Stimulated activated CD4-positive, alpha-beta T cell treated with anti-CD3 and anti-CD28 coated beads, Interleukin-1b, Interleukin-23, amount 100 ng/mL, for 1 hour (primary cell): Measurements from ENCODE around the gene PEMT.

Experiments
- DNase-seq, 2 donors: peaks; one replicate each; pipeline ENCODE4 v3.0.0-alpha.2; 2020; ENCODE audit warnings: low read depth in 2 of 2

Gene PEMT

GRCh38 chr17:17570798-17571716, 20.5 kb downstream of the PEMT start:
- DNase-seq, result no peak

DNA sequence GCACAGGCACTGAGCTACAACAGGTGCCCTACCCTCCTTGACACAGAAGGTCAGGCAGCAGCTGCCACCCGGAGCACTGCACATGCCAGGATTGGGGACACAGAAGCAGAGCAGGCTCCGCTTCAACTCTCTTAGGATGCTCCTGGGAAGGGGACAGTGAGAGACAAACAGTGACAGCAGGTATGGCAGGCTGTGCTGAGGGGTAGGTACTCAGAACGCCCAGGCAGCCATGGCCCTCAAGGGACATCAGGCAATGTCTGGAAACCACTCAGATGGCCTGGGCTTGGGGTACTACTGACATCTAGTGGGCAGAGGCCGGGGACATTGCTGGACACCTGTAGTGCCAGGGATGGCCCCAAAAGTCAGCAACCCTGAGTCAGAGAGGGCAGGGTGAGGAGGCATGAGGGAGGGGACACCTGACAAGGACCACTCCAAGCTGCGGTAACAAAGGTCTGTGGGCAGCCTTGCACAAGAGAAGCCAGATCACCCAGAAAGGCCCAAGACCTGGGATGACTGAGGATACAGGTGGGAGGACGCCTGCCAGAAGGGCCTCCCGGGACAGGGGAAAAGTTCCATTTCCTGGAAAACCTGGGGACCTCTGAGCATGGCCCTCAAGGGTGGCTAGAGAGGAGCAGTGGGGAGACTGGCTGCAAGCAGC, 21.2 kb downstream of the PEMT start:
- DNase-seq, result no peak

GRCh38 chr17:17569691-17570090, 21.8 kb downstream of the PEMT start:
- no peak for DNase-seq

GRCh38 chr17:17568772-17569195, 22.7 kb downstream of the PEMT start:
- peak in 1 of 2 donors; percentile 36 for DNase-seq

DNA sequence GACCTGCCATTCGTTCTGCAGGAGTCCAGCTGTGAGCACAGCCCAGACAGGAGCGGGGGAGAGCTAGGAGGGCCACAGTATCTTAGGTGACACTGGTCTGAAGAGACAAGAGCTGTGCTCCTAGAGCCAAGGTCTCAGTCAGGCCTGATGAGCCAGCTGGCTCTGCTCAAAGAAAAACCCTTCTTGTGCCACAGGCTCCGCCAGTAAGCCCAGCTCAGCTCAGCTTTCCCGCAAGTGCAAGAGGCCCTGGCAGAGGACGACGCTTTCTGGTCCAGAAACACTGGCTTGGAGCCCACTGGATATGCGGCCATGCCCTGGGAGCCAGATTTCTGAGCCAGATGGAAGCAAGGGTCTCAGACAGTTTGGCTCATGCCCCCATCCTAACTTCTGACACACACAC, 23.9 kb downstream of the PEMT start:
- no peak for DNase-seq

GRCh38 chr17:17566896-17567513, 24.5 kb downstream of the PEMT start:
- no peak for DNase-seq

GRCh38 chr17:17565471-17566339, 25.8 kb downstream of the PEMT start:
- DNase-seq, result no peak

DNA sequence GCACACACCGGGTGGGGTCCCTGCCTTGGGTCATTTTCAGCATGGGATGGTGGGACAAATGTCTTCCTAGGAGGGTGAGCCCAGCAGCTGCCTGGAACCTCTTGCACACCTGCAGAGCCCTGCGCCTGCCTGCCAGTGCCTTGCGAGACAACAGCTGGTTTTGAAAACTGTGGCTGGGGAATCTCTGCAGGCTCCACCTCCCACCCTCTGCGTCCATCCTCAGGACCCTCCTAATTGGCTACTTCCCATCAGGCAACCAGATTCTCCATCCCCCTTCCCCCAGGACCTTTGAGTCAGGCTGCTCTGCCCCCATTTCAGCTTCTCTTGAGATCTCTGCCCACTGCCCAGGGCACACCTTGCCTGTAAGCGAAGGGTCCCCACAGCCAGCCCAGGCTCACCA, 26.6 kb downstream of the PEMT start:
- DNase-seq, result no peak

- DNase-seq, result no peak
These were observed 27.2 kb downstream of the PEMT start for GRCh38 chr17:17564323-17564722.

GRCh38 chr17:17563530-17563929, 28.0 kb downstream of the PEMT start:
- no peak for DNase-seq

- DNase-seq, result no peak
These were observed 29.4 kb downstream of the PEMT start for GRCh38 chr17:17562146-17562511.

DNA sequence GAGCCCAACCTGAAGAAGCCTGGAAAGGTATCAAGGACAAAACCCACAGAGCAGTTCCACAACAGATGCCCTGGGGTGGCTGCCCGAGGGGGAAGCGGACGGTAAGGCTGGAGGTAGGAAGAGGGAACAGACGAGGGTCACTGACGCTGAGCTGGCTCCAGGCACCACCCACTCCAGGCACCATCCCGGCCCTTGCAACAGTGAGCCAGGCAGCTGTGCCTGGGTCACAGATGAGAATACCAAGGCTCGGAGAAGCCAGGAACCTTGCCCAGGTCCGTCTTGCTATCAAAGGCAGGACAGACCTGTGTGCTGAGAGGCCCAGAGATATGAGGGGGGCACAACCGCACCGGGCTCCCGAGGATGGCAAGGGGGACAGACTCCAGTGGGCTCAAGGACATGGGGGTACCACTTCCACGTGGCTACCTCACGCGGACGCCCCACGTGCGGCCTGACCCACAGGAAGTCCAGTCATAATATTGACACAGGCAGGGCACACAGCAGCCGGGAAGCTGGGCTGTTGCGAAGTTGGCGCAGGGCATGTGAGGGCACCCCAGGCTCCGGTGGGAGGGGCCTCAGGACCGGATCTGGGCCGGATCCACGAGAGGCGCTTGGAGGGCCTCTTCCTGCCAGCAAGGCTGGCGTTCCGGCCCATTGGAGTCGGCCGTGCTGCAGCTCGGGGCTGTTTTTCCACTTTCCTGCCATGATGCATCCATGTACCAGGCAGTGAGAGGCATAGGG, 29.9 kb downstream of the PEMT start:
- DNase-seq, result no peak

DNA sequence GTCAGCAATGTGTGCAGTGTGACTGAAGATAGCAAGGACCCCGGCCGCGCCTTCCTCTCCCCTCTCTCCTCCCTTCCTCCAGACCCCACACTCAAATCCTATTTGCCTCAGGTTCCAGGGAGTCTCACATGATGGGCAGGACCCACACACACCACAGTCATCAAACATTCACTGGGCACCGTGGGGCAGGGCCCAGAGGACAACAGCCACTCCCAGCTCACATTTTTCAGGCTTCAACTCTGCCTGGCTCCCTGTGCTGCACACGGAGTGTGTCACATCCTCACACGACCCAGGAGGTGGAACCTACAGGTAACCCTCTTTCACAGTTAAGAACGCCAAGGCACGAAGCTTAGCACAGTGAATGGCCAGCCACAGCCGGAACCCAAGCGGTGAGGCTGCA, 30.5 kb downstream of the PEMT start:
- DNase-seq, result no peak

DNA sequence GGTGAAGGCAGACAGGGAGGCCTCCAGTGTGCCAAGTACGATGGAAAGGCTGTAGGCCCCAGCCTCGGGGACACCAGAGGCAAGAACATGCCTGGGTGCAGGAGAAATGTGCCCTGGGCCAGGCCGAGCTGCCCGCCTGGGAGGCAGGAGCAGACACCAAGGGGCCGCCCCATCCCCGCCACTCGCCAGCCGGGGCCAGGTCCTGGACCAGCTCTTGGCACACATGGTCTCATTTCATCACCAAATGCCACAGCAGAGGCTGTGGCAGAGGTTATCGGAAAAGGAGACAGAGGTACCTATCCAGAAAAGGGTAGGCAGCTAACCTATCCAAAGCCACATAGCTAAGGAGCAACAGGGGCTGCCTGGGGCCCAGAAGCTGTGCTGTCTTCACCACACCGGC, 31.3 kb downstream of the PEMT start:
- no peak for DNase-seq

DNA sequence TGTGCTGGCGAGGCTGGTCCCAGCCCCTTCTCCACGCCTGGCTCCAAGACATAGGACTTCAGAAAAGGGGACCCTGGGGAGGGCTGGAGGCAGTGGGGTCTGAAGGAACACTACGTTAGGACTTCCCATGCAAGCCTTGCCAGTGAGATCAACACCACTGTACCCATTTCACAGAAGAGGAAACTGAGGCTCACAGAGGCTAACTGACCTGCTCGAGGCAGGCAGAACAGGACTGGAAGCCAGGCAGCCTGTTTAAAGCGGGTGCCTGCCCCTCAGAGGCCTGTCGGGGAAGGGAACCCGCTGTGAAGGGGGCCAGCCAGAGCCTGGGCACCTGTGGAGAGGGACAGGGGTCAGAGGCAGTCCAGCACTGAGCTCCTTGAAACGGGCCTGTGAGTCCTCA, 32.3 kb downstream of the PEMT start:
- DNase-seq, result no peak

DNA sequence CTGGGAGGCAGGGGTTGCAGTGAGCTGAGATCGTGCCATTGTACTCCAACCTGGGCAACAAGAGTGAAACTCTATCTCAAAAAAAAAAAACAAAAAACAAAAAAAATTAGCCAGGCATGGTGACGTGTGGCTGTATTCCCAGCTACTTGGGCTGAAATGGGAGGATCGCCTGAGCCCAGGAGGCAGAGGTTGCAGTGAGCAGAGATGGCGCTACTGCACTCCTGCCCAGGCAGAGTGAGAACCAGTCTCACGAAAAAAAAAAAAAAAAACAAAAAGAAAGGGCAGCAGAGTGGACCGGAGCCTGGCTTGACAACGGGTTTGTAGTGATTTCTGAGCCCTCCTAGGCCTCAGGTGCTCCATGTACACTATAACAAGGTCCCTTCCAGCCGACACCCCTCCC, 33.1 kb downstream of the PEMT start:
- no peak for DNase-seq

GRCh38 chr17:17557796-17558195, 33.7 kb downstream of the PEMT start:
- DNase-seq, result no peak

GRCh38 chr17:17556671-17557070, 34.8 kb downstream of the PEMT start:
- DNase-seq, result no peak

DNA sequence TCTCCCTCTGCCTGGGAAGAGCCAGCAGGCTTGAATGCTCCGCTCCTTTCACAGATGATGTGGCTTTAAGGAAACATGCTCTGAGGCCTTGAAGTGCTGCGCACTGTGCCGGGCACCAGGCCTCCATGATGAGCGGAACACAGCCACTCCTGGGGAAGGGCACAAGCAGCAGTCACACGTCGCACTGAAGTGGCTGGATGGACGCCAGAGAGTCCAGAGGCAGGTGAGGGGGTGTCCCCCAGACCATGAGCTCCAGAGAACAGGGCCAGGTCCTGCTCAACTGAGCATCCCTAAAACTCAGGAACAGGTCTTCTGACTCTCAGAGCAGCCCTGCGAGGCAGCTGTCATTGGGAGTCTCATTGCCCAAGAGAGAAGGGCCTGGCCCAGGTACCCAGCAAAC, 35.6 kb downstream of the PEMT start:
- DNase-seq, result no peak

GRCh38 chr17:17555151-17555550, 36.4 kb downstream of the PEMT start:
- no peak for DNase-seq

DNA sequence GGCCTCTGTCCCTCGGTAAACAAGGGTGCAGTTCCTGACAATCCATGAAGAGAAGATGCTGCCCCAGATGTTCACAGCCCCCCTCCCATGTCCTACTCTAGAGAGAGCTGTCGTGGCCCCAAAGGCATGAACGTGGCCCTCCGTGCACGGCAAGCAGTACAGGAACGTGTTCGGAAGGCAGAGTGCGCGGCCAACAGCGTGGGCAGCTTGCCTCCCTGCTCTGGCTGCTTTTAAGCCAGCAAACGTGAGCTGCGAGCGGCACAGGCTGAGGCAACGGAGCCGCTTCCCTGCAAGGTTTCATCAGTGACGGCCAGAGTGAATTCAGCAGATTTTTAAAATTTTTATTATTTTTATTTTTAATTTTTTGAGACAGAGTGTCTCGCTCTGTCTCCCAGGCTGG, 37.2 kb downstream of the PEMT start:
- no peak for DNase-seq
